ENCODE results near the gene SMAD4.
"Not testable (repeated sequence)": the region's sequence is repeated elsewhere in the genome, so short reads cannot be mapped to it uniquely, and the experiment has no call there.

Gene SMAD4

GRCh38 chr18:51110073-51110797 lies 80.2 kb downstream of the SMAD4 start:
- DNase-seq (ENCODE audit: low read depth in 3 of 3) = peak; percentile 50 to 63 (median 53)

- DNase-seq (ENCODE audit: low read depth in 3 of 3) = not testable (repeated sequence)
Observed at GRCh38 chr18:51111633-51112355, 81.8 kb downstream of the SMAD4 start.

GRCh38 chr18:51116996-51117395 lies 87.0 kb downstream of the SMAD4 start:
- DNase-seq (ENCODE audit: low read depth in 3 of 3) = not testable (repeated sequence)

- not testable (repeated sequence) for DNase-seq (ENCODE audit: low read depth in 3 of 3)
Observed at GRCh38 chr18:51119561-51119960, 89.5 kb downstream of the SMAD4 start.

GRCh38 chr18:51119976-51120375 lies 90.0 kb downstream of the SMAD4 start:
- not testable (repeated sequence) for DNase-seq (ENCODE audit: low read depth in 3 of 3)

- no peak for DNase-seq (ENCODE audit: low read depth in 3 of 3)
Observed at GRCh38 chr18:51120809-51121596, 91.0 kb downstream of the SMAD4 start.

- DNase-seq (ENCODE audit: low read depth in 3 of 3) = no peak
Observed at GRCh38 chr18:51121597-51121857, 91.5 kb downstream of the SMAD4 start.

- DNase-seq (ENCODE audit: low read depth in 3 of 3) = no peak
Observed at GRCh38 chr18:51122266-51123045, 92.4 kb downstream of the SMAD4 start.

- no peak for DNase-seq (ENCODE audit: low read depth in 3 of 3)
Observed at GRCh38 chr18:51123046-51123395, 93.0 kb downstream of the SMAD4 start.

- no peak for DNase-seq (ENCODE audit: low read depth in 3 of 3)
Observed at GRCh38 chr18:51123481-51123880, 93.5 kb downstream of the SMAD4 start.

- DNase-seq (ENCODE audit: low read depth in 3 of 3) = no peak
Observed at GRCh38 chr18:51123936-51124486, 94.0 kb downstream of the SMAD4 start.

GRCh38 chr18:51125976-51126375 lies 96.0 kb downstream of the SMAD4 start:
- no peak for DNase-seq (ENCODE audit: low read depth in 3 of 3)

- DNase-seq (ENCODE audit: low read depth in 3 of 3) = no peak
Observed at GRCh38 chr18:51127664-51128063, 97.7 kb downstream of the SMAD4 start.

- DNase-seq (ENCODE audit: low read depth in 3 of 3) = no peak
Observed at GRCh38 chr18:51128533-51128932, 98.5 kb downstream of the SMAD4 start.

- no peak for DNase-seq (ENCODE audit: low read depth in 3 of 3)
Observed at GRCh38 chr18:51132256-51132935, 102.4 kb downstream of the SMAD4 start.

GRCh38 chr18:51133580-51134160 lies 103.7 kb downstream of the SMAD4 start:
- DNase-seq (ENCODE audit: low read depth in 3 of 3) = no peak

Measured in stimulated activated CD4-positive, alpha-beta T cell treated with anti-CD3 and anti-CD28 coated beads, TNF-alpha, amount 100 ng/mL, for 4 hours (primary cell).